ENCODE results near the gene PTPRA. TPM values are rescaled to one million over a fixed set of nuclear protein-coding genes. Genes with fewer than 3 reads are reported as not detected.
A peak's percentile ranks its signal among the peaks of the same experiment; 100 is the strongest.

PTPRA gene
- total RNA-seq, 6 experiments from 2014 or later, result 15.7 to 22.1 (median 18.6) TPM

DNA sequence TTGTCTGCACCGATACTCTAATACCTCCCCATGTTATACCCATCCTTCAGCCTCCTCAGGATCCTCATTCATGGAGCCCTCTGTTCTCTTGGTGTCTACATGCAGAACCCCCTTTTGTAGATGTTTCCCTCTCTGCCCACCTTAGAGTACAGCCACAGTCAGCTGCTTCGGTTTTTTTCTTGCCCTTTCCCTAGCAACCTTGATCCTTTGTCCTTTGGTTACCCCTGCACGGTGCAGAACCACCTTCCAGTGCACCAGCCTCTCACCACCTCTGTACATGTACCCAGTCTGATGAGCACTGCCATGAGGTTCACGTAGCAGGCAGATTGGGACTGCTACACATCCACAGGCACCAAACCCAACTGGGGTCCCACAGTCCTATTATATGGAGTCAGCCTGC is 25.5 kb upstream of the PTPRA start:
- H3K4me3 ChIP-seq, result no peak overlapping the region
- TF ChIP-seq, protein P1, sequence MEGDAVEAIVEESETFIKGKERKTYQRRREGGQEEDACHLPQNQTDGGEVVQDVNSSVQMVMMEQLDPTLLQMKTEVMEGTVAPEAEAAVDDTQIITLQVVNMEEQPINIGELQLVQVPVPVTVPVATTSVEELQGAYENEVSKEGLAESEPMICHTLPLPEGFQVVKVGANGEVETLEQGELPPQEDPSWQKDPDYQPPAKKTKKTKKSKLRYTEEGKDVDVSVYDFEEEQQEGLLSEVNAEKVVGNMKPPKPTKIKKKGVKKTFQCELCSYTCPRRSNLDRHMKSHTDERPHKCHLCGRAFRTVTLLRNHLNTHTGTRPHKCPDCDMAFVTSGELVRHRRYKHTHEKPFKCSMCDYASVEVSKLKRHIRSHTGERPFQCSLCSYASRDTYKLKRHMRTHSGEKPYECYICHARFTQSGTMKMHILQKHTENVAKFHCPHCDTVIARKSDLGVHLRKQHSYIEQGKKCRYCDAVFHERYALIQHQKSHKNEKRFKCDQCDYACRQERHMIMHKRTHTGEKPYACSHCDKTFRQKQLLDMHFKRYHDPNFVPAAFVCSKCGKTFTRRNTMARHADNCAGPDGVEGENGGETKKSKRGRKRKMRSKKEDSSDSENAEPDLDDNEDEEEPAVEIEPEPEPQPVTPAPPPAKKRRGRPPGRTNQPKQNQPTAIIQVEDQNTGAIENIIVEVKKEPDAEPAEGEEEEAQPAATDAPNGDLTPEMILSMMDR (IDR thresholded peaks at IDR 0.05), result no peak
- no peak for TF ChIP-seq POLR2A (IDR thresholded peaks at IDR 0.05)
- intact Hi-C loops (cut with DNase I), result no loop called here
- no peak overlapping the region for H3K27ac ChIP-seq
- H3K9me3 ChIP-seq, result no peaks in the 10 kb centered on the region
- DNase-seq (no peak), ATAC-seq (no peak)
- no peaks in the 10 kb centered on the region for H3K36me3 ChIP-seq
- H3K4me1 ChIP-seq, result no peaks in the 10 kb centered on the region
- WGBS (ENCODE audit: insufficient coverage, low coverage, low lambda C conversion rate, missing lambda C conversion rate), result 85% methylated on average over 4 of the region's 4 CpGs
- H3K27me3 ChIP-seq, result no peaks in the 10 kb centered on the region

DNA sequence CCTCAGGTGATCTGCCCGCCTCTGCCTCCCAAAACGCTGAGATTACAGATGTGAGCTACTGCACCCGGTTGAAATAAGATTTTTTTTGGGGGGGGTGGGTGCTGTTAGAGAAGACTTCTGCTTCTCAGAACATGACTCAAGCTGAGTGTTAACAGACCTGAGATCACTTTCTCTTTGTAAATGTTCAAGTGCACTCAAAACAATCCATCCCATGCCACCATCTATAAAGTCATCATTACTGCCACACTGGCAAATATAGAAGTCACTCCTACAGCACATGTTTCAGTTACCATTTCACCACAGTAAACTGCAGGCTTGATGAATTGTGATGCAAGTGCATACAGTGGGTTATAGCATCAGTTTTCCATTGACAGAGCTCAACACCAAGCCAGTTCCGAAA is 23.8 kb upstream of the PTPRA start:
- TF ChIP-seq, protein P1 (IDR thresholded peaks at IDR 0.05), result no peak
- TF ChIP-seq POLR2A (IDR thresholded peaks at IDR 0.05), result no peak
- no peak overlapping the region for H3K27ac ChIP-seq
- no peaks in the 10 kb centered on the region for H3K27me3 ChIP-seq
- no peak for ATAC-seq
- H3K36me3 ChIP-seq, result no peaks in the 10 kb centered on the region
- H3K9me3 ChIP-seq, result no peaks in the 10 kb centered on the region
- H3K4me1 ChIP-seq, result no peaks in the 10 kb centered on the region
- no peak overlapping the region for H3K4me3 ChIP-seq
- 100% methylated on average over 1 of the region's 4 CpGs for WGBS (ENCODE audit: insufficient coverage, low coverage, low lambda C conversion rate, missing lambda C conversion rate)
- intact Hi-C loops (cut with DNase I), result no loop called here
- no peak for DNase-seq

DNA sequence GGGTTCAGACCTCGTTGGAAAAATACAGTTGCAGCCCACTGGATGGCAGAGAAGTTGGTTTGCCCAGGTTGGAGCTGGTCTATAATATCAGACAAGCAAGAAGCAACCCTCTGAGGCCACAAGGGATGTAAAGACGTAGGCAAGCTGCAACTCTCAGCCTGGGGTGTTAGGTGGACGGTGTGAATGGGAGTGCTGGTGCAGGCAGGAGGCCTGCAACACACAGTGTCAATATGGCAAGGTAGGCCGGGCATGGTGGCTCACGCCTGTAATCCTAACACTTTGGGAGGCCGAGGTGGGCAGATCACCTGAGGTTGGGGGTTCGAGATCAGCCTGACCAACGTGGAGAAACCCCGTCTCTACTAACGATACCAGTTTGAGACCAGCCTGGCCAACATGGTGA is 22.2 kb upstream of the PTPRA start:
- Histone ChIP-seq H3K36me3 (no peaks in the 10 kb centered on the region), H3K27me3 (no peaks in the 10 kb centered on the region), H3K4me1 (no peaks in the 10 kb centered on the region), H3K9me3 (no peaks in the 10 kb centered on the region), H3K27ac (no peak overlapping the region), H3K4me3 (no peak overlapping the region)
- TF ChIP-seq, protein P1 (IDR thresholded peaks at IDR 0.05), result no peak
- ATAC-seq (peak in 1 of 4 donors; percentile 9), DNase-seq (no peak)
- WGBS (ENCODE audit: insufficient coverage, low coverage, low lambda C conversion rate, missing lambda C conversion rate), result 80% methylated on average over 1 of the region's 10 CpGs
- intact Hi-C loops (cut with DNase I), result no loop called here

DNA sequence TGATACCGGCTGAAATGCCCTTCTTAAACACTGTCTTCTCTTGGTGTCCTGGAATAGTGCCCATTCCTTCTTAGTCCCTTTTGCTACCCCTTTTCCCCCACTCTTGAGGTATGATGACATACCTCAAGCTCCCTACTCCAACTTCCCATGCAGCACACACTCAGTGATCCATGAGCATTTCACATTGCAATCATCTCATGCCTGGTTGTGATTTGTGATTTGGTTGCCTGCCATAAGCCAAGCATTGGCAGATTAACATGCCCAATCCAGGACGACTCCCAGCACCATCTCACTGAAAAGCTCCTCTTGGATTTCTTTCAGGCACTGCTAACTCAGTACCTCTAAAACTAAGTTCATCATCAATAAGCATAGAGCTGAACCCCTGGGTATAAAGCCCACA is 14.7 kb upstream of the PTPRA start:
- no peak for DNase-seq
- no peaks in the 10 kb centered on the region for H3K27me3 ChIP-seq
- no peaks in the 10 kb centered on the region for H3K9me3 ChIP-seq
- 90% methylated on average over 1 of the region's 2 CpGs for WGBS (ENCODE audit: insufficient coverage, low coverage, low lambda C conversion rate, missing lambda C conversion rate)
- no peaks in the 10 kb centered on the region for H3K4me1 ChIP-seq
- no peak for TF ChIP-seq POLR2A (IDR thresholded peaks at IDR 0.05)
- TF ChIP-seq, protein P1 (IDR thresholded peaks at IDR 0.05), result no peak
- no peak overlapping the region for H3K4me3 ChIP-seq
- H3K36me3 ChIP-seq, result peaks cover 0 to 14% (median 3%) of the 10 kb centered on the region in 4 donors
- no peak overlapping the region for H3K27ac ChIP-seq
- ATAC-seq, result no peak
- intact Hi-C loops (cut with DNase I), result no loop called here

Measured in right lobe of liver (tissue), 6 donors.